Measurements from ENCODE around the gene TGFBRAP1.
"Not testable (repeated sequence)": the region's sequence is repeated elsewhere in the genome, so short reads cannot be mapped to it uniquely, and the experiment has no call there.

The TGFBRAP1 gene

DNA sequence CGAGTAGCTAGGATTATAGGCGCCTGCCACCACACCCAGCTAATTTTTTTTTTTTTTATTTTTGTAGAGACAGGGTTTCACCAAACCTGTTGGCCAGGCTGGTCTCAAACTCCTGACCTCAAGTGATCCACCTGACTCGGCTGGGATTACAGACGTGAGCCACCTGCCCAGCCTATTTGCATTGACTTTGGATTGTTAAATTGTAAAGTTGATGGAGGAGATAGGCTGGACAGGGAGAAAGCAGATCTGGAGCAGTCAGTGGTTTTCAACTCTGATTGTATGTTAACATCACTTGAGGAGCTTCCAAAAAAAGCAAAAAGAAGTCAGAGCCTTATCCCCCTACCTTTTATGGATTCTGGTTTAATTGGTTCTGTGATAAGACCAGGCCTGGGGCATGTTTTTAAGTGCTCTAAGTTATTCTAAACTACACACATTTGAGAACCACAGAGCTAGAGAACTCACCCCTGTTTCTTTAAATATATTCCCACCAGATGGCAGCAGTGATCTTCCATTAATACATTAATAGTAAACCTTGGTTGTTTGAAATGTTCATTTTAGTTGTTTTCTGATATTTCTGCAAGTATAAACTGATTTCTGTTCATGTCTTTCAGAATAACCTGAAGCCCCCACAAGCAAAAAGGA, 15.3 kb upstream of the TGFBRAP1 start:
- DNase-seq, result no peak

DNA sequence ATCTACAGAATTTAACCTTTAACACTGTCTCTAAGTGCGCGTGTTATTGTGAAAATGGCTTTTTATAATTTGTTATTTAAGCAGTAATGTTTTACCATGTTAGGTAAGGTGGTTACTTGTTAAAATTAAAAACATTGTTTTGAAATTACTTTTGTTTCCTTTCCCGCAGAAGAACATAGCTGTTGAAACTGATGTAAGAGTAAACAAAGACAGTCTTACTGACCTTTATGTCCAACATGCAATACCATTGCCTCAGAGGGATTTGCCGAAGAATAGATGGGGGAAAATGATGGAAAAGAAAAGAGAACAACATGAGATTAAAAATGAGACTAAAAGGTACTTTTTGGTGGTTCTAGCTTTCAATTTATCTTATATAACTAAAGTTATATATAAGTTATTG, 9.9 kb upstream of the TGFBRAP1 start:
- no peak for DNase-seq

DNA sequence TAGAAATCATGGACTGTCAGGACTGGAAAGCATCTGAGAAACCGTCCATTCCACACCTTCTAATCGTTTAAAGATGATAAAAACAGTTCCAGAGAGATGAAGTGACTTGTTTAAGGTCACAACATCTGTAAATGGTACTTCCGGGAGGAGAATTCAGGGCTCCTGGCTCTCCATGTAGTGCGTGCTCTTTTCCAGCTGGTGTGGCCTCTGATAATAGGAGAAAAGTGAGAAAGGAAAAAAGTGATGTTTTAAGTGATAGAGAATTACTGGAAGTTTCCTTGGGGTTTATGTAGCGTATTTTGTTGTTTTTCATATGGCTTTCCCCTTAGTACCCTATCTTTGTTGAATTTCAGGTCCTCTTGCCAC, 8.5 kb upstream of the TGFBRAP1 start:
- DNase-seq, result no peak

DNA sequence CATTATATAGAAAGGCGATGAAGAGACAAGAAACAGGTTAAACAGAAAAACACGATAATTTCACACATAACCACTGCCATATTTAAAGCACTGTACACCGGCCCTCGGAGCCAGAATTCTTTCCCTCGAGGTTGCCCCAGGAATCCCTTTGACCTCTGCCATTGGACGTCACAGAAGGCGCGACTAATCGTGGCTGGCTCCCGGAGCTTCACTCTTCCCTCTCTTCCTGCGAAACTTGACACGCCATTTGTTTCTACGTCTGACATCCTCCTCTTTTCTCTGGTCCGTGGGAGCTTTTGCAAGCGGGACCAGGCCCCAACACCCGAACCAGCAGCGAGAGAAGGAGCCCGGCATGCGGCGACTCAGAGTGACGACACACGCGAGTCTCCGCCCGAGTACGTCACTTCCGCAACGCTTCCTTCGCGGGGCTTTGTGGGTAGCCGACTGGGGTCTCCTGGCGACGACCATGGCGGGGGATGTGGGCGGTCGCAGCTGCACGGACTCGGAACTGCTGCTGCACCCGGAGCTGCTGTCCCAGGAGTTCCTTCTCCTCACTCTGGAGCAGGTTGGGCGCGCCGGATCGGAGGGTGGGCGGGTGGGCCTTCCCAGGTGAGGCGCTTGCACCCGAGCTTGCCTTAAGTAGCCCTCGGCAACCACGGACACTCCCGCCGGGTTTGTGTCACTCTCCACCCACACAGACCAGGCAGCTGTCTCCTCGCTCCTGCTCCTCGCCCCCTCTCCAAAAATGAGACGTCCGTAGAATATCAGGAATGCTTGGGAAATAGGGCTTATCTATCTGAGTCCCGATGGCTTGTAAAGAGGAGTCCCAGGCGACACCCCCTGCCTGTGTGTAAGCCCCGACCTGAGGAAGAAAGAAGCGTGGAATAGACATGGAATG, 7.8 kb upstream of the TGFBRAP1 start, which contains the start of gene C2orf49:
Gene C2orf49, plus strand, starts transcription at position 419 of the 898 bp plus-strand sequence. Its CDS starts 48 bp downstream, at position 467.
- DNase-seq, result peak; percentile 99

DNA sequence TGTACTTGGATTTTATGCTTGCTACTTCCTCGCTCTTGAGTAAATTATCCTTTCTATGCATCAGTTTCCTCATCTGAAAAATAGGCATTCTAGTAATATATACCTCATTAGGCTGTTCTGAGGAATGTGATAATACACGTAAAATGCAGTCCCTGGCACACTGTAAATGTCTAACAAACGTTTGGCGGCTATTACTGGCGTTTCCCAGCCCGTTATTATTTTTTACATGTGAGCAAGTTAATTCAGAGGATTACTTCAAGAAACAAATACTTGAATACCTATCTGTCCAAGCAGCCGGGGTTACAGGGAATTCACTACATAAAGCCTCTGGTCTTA, 7.2 kb upstream of the TGFBRAP1 start:
- no peak for DNase-seq

DNA sequence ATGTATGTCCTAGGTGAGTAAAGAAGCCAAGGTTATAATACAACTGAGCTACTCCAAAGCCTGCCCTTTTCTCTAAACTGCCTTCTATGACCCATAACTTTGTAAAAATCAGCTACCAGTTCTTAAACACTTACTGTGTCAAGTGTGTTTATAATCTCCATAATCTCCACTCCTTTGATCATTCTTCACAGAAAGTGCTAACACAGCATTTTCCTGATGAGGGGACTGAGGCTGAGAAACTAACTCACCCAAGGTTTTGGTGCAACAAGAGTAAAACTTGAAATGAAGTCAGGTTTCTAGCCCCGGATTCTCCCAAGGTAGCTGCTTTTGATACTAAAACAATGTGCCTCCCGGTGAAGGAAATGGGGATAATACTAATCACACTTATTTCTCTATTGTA, 5.9 kb upstream of the TGFBRAP1 start:
- DNase-seq, result no peak

DNA sequence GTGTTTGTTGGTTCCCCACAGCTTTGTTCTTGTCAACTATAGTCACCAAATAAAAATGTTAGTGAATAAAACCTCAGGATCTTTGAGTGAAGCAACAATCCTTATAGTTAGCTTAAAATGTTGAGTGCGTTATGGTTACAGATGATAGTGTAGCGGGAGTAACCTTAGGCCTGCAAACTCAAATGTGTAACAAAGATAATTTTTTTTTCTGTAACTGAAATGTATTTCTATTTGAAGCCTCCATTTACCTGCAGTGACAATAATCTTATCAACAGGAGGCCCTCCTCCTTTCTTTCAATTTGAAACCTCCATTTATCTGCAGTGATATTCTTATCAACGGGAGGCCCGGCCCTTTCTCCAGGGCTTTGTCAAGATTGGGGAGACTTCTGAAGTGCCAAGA, 4.7 kb upstream of the TGFBRAP1 start:
- DNase-seq, result no peak

DNA sequence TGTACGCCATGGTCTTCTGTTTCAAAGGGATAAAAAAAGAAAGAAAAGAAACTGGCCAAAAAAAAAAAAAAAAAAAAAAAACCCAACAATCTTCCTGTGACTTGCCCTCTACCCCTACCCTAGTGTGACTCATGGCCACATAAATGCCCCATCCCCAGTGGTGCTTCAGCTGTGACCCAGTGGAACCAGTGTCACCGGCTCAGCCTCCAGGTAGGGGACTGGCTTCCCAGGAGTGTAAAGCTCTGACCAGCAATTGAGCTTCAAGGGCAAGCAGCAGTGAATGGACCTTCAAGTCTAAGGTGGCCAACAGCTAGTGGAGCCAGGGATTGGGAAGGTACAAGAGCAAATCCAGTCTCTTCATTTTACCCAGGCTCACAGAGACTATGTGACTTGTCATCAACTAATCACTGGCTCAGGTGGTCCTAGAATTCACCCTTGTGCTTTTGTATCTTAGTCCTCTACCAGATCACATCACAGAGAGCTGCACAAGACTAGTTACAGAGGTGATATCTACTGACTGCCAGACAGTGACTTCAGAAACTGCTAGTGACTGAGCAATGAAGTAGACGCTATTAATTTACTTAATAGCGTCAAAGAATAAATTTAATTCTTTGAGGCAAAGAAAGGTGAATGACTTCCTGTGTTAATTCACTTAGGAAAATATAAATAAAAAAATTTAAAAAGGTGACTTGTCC, 1.3 kb upstream of the TGFBRAP1 start:
- no peak for DNase-seq

DNA sequence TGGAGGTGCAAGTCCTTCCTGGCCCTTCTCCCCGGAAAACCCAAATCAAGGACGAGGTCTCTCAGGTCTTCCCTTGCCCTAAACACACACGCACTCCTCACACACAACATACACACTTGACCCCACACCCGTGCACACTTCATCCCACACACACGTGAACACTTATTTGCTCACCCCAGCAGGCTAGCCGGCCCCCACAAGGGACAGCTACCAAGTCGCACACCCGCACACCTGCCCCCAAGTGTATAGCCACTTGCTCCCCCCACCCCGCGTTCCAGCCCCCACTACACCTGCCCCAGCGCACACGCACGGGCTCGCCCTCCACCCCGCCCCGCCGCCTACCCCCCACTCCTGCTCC, 359 bp downstream of the TGFBRAP1 start:
- no peak for DNase-seq

DNA sequence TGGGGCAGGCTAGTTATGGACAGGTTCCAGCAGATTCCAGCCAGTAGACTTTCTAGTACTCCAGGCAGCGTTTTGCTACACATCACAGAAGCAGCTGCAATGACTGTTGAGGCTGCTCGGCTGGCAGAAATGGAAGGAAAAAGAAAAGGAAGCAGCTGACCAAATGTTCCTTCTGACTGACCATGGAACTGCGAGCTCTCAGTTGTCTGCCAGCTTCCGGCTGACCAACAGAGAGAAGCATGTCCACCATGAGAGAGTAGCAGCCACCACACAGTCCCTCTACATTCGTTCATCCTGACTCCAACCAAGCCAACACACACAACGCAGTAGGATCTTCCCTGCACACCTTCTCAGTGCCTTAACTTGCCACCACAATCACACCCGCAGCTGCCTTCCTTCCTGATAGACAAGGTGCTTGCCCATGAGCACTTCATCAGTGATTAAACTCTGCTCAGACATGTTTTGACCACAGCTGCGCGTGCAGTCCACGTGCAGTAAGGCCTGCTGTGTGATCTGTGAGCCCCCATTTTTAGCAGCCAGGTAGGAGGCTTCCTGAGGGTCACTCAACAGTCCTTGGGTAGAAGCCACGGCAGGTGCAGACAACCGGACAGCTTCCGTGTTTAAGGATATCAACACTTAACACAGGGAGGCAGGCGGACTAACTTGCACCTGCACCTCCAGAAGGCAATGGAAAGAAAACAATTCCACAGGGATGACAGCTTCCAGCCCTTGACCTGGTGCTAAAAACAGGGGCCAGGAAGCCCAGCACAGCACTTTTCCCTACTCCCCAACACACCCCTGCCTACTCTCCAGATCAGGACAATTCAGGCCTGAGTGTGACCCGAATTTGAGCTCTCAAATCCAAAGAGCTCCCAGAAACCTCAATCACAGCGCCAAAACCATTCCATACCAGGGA, 996 bp downstream of the TGFBRAP1 start:
- DNase-seq, result peak; percentile 50

DNA sequence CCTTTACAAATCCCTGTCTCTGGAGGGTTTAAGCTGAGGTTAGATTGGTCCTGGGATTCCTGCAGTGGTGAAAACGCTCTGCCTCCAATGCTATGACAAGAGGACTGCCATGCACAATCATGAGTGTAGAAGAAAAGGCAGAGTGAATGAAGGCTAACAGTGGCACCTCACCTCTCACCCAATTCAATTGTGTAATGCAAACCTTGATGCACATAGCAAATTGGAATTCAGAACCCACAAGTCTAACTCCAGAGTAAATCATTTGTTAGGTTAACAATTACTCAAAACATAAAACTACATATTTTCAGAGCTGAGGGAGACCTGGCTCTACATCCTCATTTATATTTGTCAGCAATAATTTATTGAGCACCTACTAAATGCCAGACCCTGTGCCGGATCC, 1.8 kb downstream of the TGFBRAP1 start:
- DNase-seq, result no peak

DNA sequence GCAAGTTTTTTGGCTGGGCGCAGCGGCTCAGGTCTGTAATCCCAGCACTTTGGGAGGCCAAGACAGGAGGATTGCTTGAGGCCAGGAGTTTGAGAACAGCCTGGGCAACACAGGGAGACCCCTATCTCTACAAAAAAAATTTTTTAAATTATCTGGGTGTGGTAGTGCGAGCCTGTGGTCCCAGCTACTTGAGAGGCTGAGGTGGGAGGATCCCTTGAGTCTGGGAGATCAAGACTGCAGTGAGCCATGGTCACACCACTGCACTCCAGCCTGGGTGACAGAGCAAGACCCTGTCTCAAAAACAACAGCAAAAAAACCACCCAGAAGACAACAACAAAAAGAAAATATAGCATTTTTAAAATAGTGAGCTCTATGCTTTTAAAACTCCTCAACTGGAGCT, 2.3 kb downstream of the TGFBRAP1 start:
- not testable (repeated sequence) for DNase-seq

DNA sequence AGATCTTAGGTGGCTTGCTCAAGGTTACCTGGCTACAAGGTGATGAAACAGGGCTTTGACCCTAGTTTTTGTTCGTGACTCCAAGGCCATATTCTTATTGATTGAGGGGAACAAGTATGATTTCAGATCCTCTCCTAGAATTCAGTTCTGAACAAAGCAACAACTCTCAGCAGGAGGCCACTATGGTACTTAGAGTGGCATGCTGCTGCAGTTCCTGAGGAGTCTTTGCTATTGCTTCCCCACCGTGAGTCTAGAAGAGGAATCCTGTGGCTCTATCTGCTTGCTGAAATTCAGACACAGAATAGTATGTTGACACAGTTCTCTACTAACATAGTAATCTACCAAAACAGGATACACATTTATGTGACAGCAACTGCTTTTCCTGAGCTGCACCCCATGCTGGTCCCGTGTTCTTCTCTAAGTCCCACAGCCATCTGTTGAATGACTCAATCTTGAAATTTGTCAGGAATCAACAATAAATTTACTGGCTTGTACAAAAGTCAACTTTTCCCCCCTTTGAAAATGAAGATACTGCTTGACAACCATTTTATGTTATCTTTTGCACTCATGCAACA, 4.1 kb downstream of the TGFBRAP1 start:
- no peak for DNase-seq

DNA sequence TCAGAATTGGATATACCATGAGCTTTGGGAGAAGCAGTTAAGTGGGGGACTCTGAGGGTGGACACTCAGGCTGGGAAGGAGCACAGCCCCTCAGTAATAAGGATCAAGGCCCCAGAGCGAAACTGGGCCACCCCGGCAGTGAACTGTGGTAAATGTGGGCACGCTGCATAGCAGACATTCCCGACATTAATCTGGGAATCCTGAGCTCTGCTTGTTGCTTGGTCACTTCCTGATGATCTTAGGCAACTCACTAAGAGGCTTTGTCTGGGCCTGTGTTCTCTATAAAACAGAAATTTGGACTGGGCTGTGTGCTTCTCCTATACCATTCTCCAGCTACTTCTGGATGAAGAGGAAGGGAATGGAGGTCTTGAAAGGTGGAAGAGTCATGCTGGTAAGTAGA, 4.8 kb downstream of the TGFBRAP1 start:
- DNase-seq, result peak; percentile 19

DNA sequence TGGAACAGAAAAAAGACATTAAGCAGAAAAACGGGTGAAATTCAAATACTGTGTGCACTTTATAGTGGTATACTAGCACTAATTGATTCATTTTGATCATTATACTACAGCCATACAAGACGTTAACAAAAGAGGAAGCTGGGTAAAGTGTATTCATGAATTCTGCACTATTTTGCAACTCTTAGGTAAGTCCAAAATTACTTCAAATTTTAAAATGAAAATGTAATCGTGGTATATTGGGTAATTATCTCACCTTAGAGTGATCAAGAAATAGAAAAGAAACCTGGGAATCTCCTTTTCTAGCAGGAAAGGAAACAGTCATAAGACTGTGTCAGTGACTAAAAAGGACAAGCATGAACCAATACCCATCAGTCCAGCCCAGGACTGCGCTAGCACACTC, 5.4 kb downstream of the TGFBRAP1 start:
- no peak for DNase-seq

DNA sequence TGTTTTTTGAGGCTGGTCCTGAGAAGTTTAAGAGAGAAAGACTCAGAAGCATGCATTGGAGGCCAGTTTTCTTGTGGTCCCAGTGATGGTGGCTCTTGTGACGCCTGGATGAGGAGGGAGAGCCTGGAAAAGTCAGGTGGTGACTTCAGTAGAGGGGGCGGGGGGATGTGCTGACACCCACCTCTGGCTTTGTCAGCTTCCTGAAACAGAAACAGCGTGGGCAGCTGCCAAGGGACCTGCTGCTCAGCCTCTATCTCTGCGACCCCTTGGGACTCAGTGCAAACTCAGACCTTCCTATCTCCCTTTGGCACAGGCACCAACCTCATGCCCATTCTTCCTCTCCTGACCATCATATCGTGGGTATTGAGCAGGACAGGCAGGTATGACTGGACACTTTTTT, 6.4 kb downstream of the TGFBRAP1 start:
- no peak for DNase-seq

DNA sequence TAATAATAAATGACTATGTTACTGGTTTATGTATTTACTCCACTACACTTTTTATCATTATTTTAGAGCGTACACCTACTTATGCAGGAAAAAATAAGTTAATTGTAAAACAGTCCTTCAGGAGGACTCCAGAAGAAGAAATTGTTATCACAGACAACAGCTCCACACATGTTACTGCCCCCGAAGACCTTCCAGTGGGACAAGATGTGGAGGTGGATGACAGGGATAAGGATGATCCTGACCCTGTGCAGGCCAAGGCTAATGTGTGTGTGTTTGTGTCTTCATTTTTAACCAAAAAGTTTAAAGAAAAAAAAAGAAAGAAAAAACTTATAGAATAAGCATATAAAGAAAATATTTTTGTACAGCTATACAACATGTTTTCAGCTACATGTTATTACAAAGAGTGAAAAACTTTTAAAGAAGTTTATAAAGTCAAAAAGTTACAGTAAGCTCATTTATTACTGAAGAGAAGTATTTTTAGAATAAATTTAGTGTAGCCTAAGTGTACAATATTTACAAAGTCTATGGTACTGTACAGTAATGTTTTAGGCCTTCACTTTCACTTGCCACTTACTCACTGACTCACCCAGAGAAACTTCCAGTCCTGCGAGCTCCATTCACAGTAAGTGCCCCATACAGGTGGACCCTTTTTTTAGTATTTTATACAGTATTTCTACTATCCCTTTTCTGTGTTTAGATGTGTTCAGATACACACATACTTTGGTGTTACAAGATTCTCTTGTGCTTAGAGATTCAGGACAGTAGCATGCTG, 7.5 kb downstream of the TGFBRAP1 start:
- no peak for DNase-seq

DNA sequence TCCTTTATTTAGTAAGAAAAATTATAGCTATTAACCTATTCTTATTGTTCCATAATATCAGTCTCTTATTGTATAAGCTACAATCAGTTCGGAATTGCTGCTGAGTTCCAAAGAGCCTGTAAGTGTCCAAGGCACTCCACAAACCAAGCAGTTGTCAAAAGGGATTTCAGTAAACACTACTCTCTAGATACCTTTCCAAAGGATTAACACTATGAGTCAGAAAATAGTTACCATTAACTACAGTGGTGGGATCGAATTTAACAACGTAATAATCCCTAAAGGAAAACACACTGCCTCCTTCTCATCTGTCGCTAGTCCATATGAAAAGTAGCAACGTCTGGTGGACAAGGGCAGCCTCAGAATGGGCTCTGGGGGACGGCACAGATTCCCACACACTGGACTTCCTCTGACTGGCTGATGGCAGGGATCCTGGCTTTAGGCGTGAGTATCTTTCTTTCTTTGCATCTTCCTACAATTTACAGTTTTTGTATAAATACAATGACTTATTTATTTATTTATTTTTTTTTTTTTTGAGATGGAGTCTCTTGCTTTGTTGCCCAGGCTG, 8.8 kb downstream of the TGFBRAP1 start:
- no peak for DNase-seq

DNA sequence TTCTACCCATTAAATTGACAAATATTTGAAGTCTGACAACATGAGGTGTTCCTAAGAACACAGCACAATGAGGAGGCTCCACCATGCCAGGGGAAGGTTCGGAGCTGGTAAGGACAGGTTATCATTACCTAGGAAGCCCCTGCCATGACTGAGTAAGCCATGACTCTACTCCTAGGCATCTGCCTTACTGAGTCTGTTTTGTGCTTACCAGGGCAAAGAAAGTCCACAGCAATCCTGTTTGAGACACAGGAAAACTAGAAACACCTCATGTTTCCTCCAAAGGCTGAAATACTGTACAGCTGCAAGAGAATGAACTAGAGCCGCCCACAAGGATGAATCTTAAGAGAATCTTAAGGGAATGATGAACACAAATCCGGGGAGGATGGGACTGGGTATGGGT, 11.6 kb downstream of the TGFBRAP1 start:
- no peak for DNase-seq

DNA sequence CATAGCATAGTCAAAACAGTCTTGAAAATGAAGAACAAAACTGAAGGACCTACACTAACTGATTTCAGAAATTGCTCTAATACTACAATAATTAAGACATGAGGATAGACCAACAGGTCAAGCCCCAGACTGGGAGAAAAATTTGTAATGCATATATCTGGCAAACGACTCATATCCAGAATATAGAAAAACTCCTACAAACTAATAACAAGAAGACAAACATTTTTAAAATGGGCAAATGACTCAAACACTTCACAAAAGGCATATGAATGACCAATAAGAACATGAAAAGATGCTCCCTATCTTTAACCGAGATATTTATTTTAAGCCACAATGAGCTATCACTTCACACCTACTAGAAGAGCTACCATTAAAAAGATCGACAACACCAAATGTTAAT, 14.2 kb downstream of the TGFBRAP1 start:
- no peak for DNase-seq

DNA sequence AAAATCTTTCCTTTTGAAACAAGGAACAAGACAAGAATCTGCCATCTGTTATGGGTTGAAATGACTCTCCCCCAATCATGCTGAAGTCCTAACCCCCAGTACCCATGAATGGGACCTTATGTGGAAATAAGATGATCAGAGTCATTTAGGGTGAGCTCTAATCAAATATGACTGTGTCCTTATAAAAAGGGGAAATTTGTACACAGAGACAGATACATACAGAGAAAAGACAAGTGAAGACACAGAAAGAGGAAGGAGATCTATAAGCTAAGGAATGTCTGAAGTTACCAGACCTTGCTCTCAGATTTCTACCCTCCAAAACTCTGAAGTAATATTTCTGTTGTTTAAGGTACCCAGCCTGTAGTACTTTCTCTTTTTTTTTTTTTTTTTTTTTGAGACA, 15.7 kb downstream of the TGFBRAP1 start:
- DNase-seq, result no peak
